ENCODE measurements around the gene MAG. TPM values are rescaled to one million over a fixed set of nuclear protein-coding genes. Genes with fewer than 3 reads are reported as not detected.

MAG gene
- total and polyA plus RNA-seq, 2 of the 13 experiments (the other 11 are each of a cell fraction or from before 2014, with no cell fraction given): 0.20 to 1.3 TPM

DNA sequence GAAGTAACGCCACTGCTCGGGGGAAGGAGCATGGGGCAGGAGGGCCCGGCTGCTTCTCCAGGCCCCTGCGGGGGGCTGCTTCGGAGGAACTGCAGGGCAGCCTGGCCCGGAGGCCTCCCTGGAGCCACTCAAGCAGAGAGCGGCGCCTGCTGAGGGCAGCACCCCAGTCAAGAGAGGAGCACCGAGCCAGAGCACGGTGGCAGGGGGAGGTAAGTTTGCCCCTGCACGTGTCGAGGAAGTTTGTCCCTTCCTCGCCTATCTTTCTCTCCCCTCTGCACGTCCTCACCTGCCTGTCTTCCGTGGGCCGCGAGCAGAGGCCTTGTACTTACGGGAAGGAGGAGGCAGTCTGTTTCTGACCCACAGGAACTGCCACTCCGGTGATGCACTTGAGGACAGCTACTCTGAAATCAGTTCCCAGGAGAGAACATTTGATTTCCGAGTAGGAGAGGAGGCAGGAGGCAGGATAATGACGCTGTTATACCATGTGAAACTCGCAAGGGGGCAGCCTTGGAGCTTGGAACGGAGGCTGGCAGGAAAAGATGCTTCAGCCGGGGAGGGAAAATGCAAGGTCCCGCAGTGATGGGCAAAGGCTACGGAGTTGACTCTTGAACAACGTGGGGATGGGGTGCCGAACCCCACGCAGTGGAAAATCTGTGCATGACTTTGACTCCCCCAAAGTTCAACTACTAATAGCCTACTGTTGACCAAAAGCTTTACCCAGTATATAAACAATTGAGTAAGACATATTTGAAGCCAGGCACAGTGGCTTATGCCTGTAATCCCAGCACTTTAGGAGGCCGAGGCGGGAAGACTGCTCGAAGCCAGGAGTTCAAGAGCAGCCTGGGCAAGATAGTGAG, 60.7 kb downstream of the MAG start (continued):
- TF ChIP-seq, protein P1, sequence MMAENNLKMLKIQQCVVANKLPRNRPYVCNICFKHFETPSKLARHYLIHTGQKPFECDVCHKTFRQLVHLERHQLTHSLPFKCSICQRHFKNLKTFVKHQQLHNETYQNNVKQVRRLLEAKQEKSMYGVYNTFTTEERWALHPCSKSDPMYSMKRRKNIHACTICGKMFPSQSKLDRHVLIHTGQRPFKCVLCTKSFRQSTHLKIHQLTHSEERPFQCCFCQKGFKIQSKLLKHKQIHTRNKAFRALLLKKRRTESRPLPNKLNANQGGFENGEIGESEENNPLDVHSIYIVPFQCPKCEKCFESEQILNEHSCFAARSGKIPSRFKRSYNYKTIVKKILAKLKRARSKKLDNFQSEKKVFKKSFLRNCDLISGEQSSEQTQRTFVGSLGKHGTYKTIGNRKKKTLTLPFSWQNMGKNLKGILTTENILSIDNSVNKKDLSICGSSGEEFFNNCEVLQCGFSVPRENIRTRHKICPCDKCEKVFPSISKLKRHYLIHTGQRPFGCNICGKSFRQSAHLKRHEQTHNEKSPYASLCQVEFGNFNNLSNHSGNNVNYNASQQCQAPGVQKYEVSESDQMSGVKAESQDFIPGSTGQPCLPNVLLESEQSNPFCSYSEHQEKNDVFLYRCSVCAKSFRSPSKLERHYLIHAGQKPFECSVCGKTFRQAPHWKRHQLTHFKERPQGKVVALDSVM (CRISPR knock-in tag; IDR thresholded peaks at IDR 0.05): no peak
- TF ChIP-seq ZFX (CRISPR knock-in tag; IDR thresholded peaks at IDR 0.05; ENCODE audit: low read depth) (peak; percentile 51; the same call in 1 of the 2 replicates), SPEN (CRISPR knock-in tag; IDR thresholded peaks at IDR 0.05; ENCODE audit: low read depth) (peak; percentile 43; the same call in 1 of the 2 replicates), ZNF280B (CRISPR knock-in tag; IDR thresholded peaks at IDR 0.05; ENCODE audit: borderline replicate concordance) (0 out of 2 replicates have a peak, but pooled peaks have one; percentile 25), ZNF792 (CRISPR knock-in tag; IDR thresholded peaks at IDR 0.05) (no peak), CBFB (CRISPR knock-in tag; IDR thresholded peaks at IDR 0.05) (no peak), EP300 (IDR thresholded peaks at IDR 0.05; ENCODE audit: low read depth in 2 of 2, low read length in 2 of 2) (no peak), EP300 (CRISPR knock-in tag; IDR thresholded peaks at IDR 0.05; ENCODE audit: borderline replicate concordance) (no peak), TARDBP (CRISPR knock-in tag; IDR thresholded peaks at IDR 0.05) (peak; percentile 72; the same call in 1 of the 2 replicates), ZBTB7A (CRISPR knock-in tag; IDR thresholded peaks at IDR 0.05) (no peak), ZBTB14 (CRISPR knock-in tag; IDR thresholded peaks at IDR 0.05) (no peak), ZNF850 (CRISPR knock-in tag; conservative IDR thresholded peaks at IDR 0.05) (no peak), ZNF614 (CRISPR knock-in tag; IDR thresholded peaks at IDR 0.05; ENCODE audit: borderline replicate concordance) (no peak), NR1H2 (CRISPR knock-in tag; IDR thresholded peaks at IDR 0.05; ENCODE audit: borderline replicate concordance, low read depth) (no peak), ZMYM2 (CRISPR knock-in tag; IDR thresholded peaks at IDR 0.05) (no peak), IKZF4 (CRISPR knock-in tag; IDR thresholded peaks at IDR 0.05; ENCODE audit: borderline replicate concordance, low read depth, not compliant biosample characterization) (no peak), ZGPAT (CRISPR knock-in tag; IDR thresholded peaks at IDR 0.05) (0 out of 2 replicates have a peak, but pooled peaks have one; percentile 39), ZNF468 (CRISPR knock-in tag; IDR thresholded peaks at IDR 0.05) (no peak), GATAD2A (CRISPR knock-in tag; IDR thresholded peaks at IDR 0.05) (0 out of 2 replicates have a peak, but pooled peaks have one; percentile 41), ZNF430 (CRISPR knock-in tag; IDR thresholded peaks at IDR 0.05) (no peak), ATM (IDR thresholded peaks at IDR 0.05; ENCODE audit: borderline replicate concordance) (no peak), NFRKB (IDR thresholded peaks at IDR 0.05) (no peak), ZNF724P (CRISPR knock-in tag; IDR thresholded peaks at IDR 0.05; ENCODE audit: borderline replicate concordance) (no peak), ZNF263 (CRISPR knock-in tag; IDR thresholded peaks at IDR 0.05) (no peak), ZNF550 (CRISPR knock-in tag; IDR thresholded peaks at IDR 0.05; ENCODE audit: borderline replicate concordance) (no peak)
